GM20000 (cell line): ENCODE measurements around the gene AKT3.
"Not testable (repeated sequence)": the region's sequence is repeated elsewhere in the genome, so short reads cannot be mapped to it uniquely, and the experiment has no call there.

Experiments
- DNase-seq: peaks from one replicate; pipeline ENCODE4 v3.0.0; 2012; ENCODE audit warnings: low spot score
- TF ChIP-seq, protein P1 (sequence below): IDR thresholded peaks from 2 replicates; pipeline ENCODE4 v1.5.1; 2012; ENCODE audit warnings: mild to moderate bottlenecking, control low read depth; ENCODE audit errors: extremely low read depth, missing control alignments

The AKT3 gene

DNA sequence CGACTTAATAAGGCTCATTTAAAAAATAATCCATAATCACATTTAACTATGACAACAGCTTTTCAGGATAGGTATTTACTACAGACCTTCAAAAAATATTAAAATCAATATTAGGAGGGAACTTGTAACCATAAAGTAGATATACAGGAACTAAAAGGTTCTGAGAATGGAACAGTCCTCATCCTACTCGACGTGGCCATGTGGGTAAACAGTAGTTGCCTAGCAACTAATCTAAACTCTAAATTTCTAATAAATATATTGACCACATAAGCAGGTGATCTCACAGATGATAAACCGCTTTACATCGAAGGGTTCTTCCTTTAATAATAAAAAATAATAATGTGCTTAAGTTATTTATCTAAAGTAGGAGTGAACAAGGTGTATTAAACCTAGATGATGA lies 7.9 kb downstream of the AKT3 start:
- TF ChIP-seq, protein P1, sequence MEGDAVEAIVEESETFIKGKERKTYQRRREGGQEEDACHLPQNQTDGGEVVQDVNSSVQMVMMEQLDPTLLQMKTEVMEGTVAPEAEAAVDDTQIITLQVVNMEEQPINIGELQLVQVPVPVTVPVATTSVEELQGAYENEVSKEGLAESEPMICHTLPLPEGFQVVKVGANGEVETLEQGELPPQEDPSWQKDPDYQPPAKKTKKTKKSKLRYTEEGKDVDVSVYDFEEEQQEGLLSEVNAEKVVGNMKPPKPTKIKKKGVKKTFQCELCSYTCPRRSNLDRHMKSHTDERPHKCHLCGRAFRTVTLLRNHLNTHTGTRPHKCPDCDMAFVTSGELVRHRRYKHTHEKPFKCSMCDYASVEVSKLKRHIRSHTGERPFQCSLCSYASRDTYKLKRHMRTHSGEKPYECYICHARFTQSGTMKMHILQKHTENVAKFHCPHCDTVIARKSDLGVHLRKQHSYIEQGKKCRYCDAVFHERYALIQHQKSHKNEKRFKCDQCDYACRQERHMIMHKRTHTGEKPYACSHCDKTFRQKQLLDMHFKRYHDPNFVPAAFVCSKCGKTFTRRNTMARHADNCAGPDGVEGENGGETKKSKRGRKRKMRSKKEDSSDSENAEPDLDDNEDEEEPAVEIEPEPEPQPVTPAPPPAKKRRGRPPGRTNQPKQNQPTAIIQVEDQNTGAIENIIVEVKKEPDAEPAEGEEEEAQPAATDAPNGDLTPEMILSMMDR, result no peak
- DNase-seq, result no peak

DNA sequence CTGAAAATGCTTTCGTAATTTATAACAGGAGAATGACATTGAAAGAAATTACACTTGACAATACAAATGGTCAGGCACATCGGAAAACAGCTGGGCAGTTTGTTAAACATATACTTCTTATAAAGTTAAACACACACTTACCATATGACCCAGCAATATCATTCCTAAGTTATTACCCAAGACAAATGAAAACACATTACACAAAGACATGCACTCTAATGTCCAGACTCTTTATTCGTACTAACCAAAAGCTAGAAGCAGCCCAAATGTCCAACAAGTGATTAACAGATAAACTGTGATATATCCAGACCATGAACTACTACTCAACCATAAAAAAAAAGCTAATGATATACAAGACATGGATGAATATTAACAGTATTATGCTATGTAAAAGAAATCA lies 8.5 kb downstream of the AKT3 start:
- no peak for DNase-seq
- TF ChIP-seq, protein P1, result no peak

DNA sequence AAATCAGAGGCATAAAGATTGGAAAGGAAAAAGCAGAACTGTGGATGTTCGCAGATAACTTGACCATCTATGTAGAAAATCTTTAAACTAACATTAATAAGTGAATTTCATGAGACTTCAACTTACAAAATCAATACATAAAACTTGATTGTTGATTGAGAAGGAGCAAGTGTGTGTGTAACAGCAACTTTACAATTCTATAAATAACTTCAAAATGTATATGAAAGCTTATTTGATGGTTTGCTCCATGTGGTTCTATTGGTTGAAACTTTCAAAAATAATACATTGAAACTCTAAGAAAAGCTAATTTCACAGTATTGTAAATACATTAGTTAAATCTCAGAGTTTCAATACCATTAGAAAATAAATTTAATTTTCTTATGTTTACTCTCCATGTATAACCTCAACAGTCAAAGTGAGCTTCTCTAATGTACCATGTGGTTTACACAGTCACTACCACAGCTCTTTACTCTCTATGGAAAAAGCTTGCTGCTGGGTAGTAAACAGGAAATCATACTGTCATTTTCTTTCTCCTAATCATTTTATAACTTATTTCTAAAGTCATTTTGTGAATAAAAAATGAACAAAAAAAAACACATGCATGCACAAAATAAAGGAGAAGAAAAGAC lies 12.0 kb downstream of the AKT3 start:
- TF ChIP-seq, protein P1, result no peak
- DNase-seq, result no peak

DNA sequence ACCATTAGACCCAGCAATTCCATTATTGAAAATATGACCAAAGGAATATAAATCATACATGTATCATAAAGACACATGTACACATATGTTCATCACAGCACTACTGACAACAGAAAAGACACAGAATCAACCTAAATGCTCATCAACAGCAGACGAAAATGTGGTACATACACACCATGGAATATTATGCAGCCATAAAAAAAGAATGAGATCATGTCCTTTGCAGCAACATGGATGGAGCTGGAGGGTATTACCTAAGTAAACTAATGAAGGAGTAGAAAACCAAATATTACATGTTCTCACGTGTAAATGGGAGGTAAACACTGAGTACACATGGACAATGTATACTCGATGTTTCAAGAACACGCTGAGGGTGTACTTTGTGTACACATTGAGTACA lies 15.9 kb downstream of the AKT3 start:
- no peak for DNase-seq
- TF ChIP-seq, protein P1, result no peak

DNA sequence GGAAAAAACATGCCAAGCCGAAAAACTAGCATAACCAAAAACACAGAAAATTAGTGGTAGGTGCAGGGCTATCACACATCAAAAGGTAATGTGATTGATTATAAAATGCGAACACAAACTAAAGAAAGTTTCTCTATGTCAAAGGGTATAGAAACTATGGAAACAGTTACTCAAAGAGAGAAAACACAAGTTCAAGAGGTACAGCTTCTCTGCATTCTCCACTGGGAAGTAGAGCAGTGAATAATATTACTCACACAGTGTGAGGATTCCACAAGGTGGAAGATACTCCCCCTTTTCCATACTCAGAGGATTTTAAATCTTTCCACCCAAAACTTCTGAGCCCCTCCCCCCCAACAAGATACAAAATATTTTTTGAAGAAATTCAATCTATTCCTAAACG lies 18.6 kb downstream of the AKT3 start:
- no peak for DNase-seq
- TF ChIP-seq, protein P1, result no peak

DNA sequence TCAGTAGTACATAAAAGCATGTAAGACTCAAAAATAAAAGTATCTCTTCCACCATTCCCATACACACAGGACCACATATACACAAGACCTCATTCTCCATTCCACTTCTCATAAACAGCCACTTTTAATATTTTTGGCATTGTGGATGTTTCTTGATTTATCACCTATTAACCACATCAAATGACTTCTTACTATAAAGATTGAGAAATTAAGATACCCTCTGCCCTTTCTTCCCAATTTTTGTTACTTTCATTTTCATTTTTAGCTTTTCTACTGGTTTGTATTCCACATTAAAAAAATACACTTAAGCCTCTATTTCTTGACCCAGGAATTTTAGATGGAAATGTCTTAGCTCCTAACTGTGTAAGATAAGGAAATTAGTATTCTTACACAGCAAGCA lies 22.8 kb downstream of the AKT3 start:
- TF ChIP-seq, protein P1, result no peak
- no peak for DNase-seq

DNA sequence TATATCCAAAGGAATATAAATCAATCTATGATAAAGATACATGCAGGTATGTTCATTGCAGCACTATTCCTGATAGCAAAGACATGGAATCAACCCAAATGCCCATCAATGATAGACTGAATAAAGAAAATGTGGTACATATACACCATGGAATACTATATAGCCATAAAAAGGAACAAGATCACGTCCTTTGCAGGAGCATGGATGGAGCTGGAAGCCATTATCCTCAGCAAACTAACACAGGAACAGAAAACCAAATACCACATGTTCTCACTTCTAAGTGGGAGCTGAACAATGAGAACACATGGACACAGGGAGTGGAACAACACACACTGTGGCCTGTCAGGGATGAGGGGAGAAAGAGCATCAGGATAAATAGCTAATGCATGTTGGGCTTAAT lies 25.1 kb downstream of the AKT3 start:
- not testable (repeated sequence) for DNase-seq

DNA sequence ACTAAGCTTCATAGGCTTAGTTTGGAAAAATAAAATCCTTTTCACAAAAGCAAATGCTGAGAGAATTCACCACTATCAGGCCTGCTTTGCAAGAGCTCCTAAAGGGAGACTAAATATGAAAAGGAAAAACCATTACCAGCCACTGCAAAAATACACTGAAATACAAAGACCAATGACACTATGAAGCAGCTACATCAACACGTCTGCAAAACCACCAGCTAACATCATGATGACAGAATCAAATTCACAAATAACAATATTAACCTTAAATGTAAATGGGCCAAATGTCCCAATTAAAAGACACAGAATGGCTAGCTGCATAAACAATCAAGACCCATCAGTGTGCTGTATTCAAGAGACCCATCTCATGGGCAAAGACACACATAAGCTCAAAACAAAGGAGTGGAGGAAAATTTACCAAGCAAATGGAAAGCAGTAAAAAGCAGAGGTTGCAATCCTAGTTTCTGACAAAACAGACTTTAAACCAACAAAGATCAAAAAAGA lies 28.8 kb downstream of the AKT3 start:
- TF ChIP-seq, protein P1, result no peak
- no peak for DNase-seq
